Endothelial cell of umbilical vein (primary cell): ENCODE measurements around the gene PDE3B. TPM values are rescaled to one million over a fixed set of nuclear protein-coding genes. Genes with fewer than 3 reads are reported as not detected.

Source experiments
- BruUV-seq: library from RNA; stranded (reverse); fragments of 400-500 nt; replicated peaks from 2 replicates; lab custom pipeline; 2021; lab: Mats Ljungman, UMichigan
- CTCF ChIA-PET: fragments of 300-600, 350-600 bp; sonication (Branson Sonifier 250); formaldehyde crosslinking; loops from one replicate; lab custom pipeline; 2021; ENCODE audit warnings: antibody characterized with exemption, inconsistent platforms; lab: Charles Lee
- POLR2A ChIA-PET: fragments of 300-600, 350-600 bp; sonication (Branson Sonifier 250); formaldehyde crosslinking; loops from one replicate; lab custom pipeline; 2021; ENCODE audit warnings: antibody characterized with exemption, inconsistent platforms; lab: Charles Lee
- DNase-seq: peaks from one replicate; pipeline ENCODE4 v3.0.0-alpha.2; 2011; ENCODE audit warnings: low read depth, low spot score
- FAIRE-seq: peaks from 2 replicates; lab custom pipeline; 2011; peaks lifted over from hg19 to GRCh38; lab: Jason Lieb, UNC
- H2AFZ ChIP-seq: 2 replicates; pipeline ENCODE4 v1.6.0; 2012; ENCODE audit warnings: low read depth, low read length, control low read depth, inconsistent platforms
- H3K27ac ChIP-seq: 2 replicates; pipeline ENCODE4 v1.5.1; 2011; ENCODE audit warnings: low read depth, mild to moderate bottlenecking, control low read depth, low read length, moderate library complexity; ENCODE audit not compliant: insufficient read depth
- H3K27me3 ChIP-seq, 2 experiments: 2 replicates each; pipeline versions ENCODE4 v1.6.0 to v1.6.1; 2011; ENCODE audit warnings: low read length in 2 of 2, mixed read lengths in 1 of 2; ENCODE audit not compliant: control insufficient read depth in 2 of 2, insufficient read depth in 2 of 2
- H3K36me3 ChIP-seq, 2 experiments: 2 replicates in 1 of 2; 3 replicates in 1 of 2; pipeline ENCODE4 v1.5.1; 2011; ENCODE audit warnings: low read length in 2 of 2, mild to moderate bottlenecking in 1 of 2, moderate library complexity in 1 of 2; ENCODE audit not compliant: control insufficient read depth in 2 of 2, insufficient read depth in 2 of 2; ENCODE audit errors: extremely low read depth in 1 of 2
- H3K4me1 ChIP-seq: 3 replicates; pipeline ENCODE4 v1.5.1; 2011; ENCODE audit warnings: mild to moderate bottlenecking, low read length; ENCODE audit not compliant: control insufficient read depth, insufficient read depth; ENCODE audit errors: extremely low read depth
- H3K4me2 ChIP-seq: 2 replicates; pipeline ENCODE4 v1.6.1; 2011; ENCODE audit warnings: low read length, control low read depth, mixed read lengths; ENCODE audit not compliant: insufficient read depth
- H3K4me3 ChIP-seq, 3 experiments: fragments of 200-600 bp in 1 of 3; sonication (generic), shearing (Covaris generic) in 1 of 3; replicated peaks in 1 of 3; 2 replicates each; pipeline ENCODE4 v1.5.1; 2011 to 2016; ENCODE audit warnings: control low read depth in 3 of 3, low read length in 3 of 3, mild to moderate bottlenecking in 2 of 3, inconsistent platforms in 1 of 3, low read depth in 1 of 3, moderate library complexity in 1 of 3; ENCODE audit not compliant: insufficient read depth in 1 of 3
- H3K79me2 ChIP-seq: 2 replicates; pipeline ENCODE4 v1.6.0; 2012; ENCODE audit warnings: low read length, inconsistent platforms; ENCODE audit not compliant: control insufficient read depth, insufficient read depth
- H3K9ac ChIP-seq: replicated peaks from 2 replicates; pipeline ENCODE3; 2011; ENCODE audit warnings: low read length, control low read depth; ENCODE audit not compliant: insufficient read depth; ENCODE audit errors: extremely low read depth
- H3K9me1 ChIP-seq: replicated peaks from 3 replicates; pipeline ENCODE4 v1.6.0; 2011; ENCODE audit warnings: mild to moderate bottlenecking, low read length; ENCODE audit not compliant: control insufficient read depth, insufficient read depth; ENCODE audit errors: extremely low read depth
- H3K9me3 ChIP-seq: replicated peaks from 2 replicates; pipeline ENCODE4 v1.5.1; 2012; ENCODE audit warnings: low read length, inconsistent platforms; ENCODE audit not compliant: control insufficient read depth, insufficient read depth
- H4K20me1 ChIP-seq: replicated peaks from 2 replicates; pipeline ENCODE3; 2011; ENCODE audit warnings: mild to moderate bottlenecking, low read length; ENCODE audit not compliant: control insufficient read depth, insufficient read depth; ENCODE audit errors: extremely low read depth
- CTCF ChIP-seq, 2 donors: IDR thresholded peaks; 1 replicate in 1 of 2; 2 replicates in 1 of 2; pipeline ENCODE4 v1.5.1; 2011; ENCODE audit warnings: low read length in 2 of 2, mild to moderate bottlenecking in 2 of 2, moderate library complexity in 2 of 2, control low read depth in 1 of 2, inconsistent platforms in 1 of 2, low read depth in 1 of 2; ENCODE audit not compliant: insufficient read depth in 1 of 2; ENCODE audit errors: extremely low read depth in 1 of 2
- EZH2 ChIP-seq: IDR thresholded peaks from 2 replicates; pipeline ENCODE4 v1.6.1; 2012; ENCODE audit warnings: borderline replicate concordance, low read depth, mild to moderate bottlenecking, moderate library complexity, low read length, inconsistent platforms; ENCODE audit not compliant: severe bottlenecking
- FOS ChIP-seq: IDR thresholded peaks from 2 replicates; pipeline ENCODE4 v1.6.1; 2011; ENCODE audit warnings: mild to moderate bottlenecking, low read length, moderate library complexity, borderline replicate concordance; ENCODE audit not compliant: insufficient read depth
- GATA2 ChIP-seq: IDR thresholded peaks from 2 replicates; pipeline ENCODE4 v1.7.0; 2011; ENCODE audit warnings: low read depth, mild to moderate bottlenecking, moderate library complexity, mixed read lengths, low read length; ENCODE audit not compliant: insufficient read length, insufficient read depth
- JUN ChIP-seq: IDR thresholded peaks from 2 replicates; pipeline ENCODE4 v1.6.1; 2011; ENCODE audit warnings: borderline replicate concordance, low read depth; ENCODE audit not compliant: insufficient read length, insufficient read depth
- MAX ChIP-seq: IDR thresholded peaks from 2 replicates; pipeline ENCODE4 v1.6.1; 2011; ENCODE audit not compliant: insufficient read depth, insufficient read length
- MYC ChIP-seq: IDR thresholded peaks from one replicate; pipeline ENCODE4 v1.6.1; 2011; ENCODE audit warnings: mild to moderate bottlenecking, low read depth, low read length
- POLR2A ChIP-seq: IDR thresholded peaks from 2 replicates; pipeline ENCODE4 v1.6.1; 2012; ENCODE audit warnings: low read depth, mild to moderate bottlenecking, control low read depth, low read length
- POLR2AphosphoS5 ChIP-seq: IDR thresholded peaks from 2 replicates; pipeline ENCODE4 v1.6.1; 2012; ENCODE audit warnings: low read depth, mild to moderate bottlenecking, control low read depth, low read length, moderate library complexity; ENCODE audit not compliant: insufficient read depth
- dilution Hi-C: fragments of 300-500 bp; cut with MboI; formaldehyde crosslinking; loops from one replicate; pipeline ENCODE4 v1.15.0; 2019; ENCODE audit warnings: low sequenced_read_pairs; ENCODE audit not compliant: extremely low pct_ligation_motif_present
- intact Hi-C: fragments of 100-400 bp; cut with micrococcal nuclease; formaldehyde crosslinking; loops from one replicate; pipeline ENCODE4 v1.10.0; 2022
- polyA plus RNA-seq, 4 experiments: library from polyadenylated mRNA; depleted of rRNA in 3 of 4; stranded (reverse) in 3 of 4; unstranded in 1 of 4; fragments of >200 nt; gene quantifications; 2 replicates each; pipeline versions ENCODE4 v1.2.1 to v1.2.3, GENCODE V29; 2011 to 2012; ENCODE audit warnings: missing spikeins in 1 of 4
- total RNA-seq: library from RNA; stranded (reverse); gene quantifications from 2 replicates; pipeline ENCODE4 v1.2.3, GENCODE V29; 2021

Gene PDE3B
- total and polyA plus RNA-seq, 2 donors (not counting 3 experiments of a cell fraction or from before 2014, with no cell fraction given) = 0.26 to 1.9 TPM

GRCh38 chr11:14842002-14842401, 198.4 kb downstream of the PDE3B start:
- no peak overlapping the region for H3K9ac ChIP-seq
- dilution Hi-C loops (no loop called here), intact Hi-C loops (no loop called here)
- H3K9me3 ChIP-seq = no peaks in the 10 kb centered on the region
- no peaks in the 10 kb centered on the region for H4K20me1 ChIP-seq
- H3K36me3 ChIP-seq = no peaks in the 10 kb centered on the region
- DNase-seq = no peak
- H3K4me3 ChIP-seq = no peak overlapping the region
- FAIRE-seq = no peak
- H3K4me1 ChIP-seq = no peaks in the 10 kb centered on the region
- TF ChIP-seq MYC (no peak), POLR2AphosphoS5 (no peak), EZH2 (no peak), CTCF (IDR thresholded peaks at IDR 0.05; ENCODE audit: extremely low read depth in 1 of 2, insufficient read depth in 1 of 2, low read depth in 1 of 2, low read length in 2 of 2) (no peak), JUN (no peak), GATA2 (no peak), FOS (no peak), MAX (no peak), POLR2A (no peak)
- H3K27ac ChIP-seq = no peak overlapping the region
- ChIA-PET CTCF (interaction anchor here (1.0 kb wide), 1 partner anchor 9 kb away, joined by 3 read pairs; no protein-coding TSS in a partner anchor), POLR2A (no interaction called here)
- no peaks in the 10 kb centered on the region for H3K27me3 ChIP-seq
- H2AFZ ChIP-seq = no peak overlapping the region
- H3K4me2 ChIP-seq = no peak overlapping the region
- no TSS peak for BruUV-seq
- H3K79me2 ChIP-seq = no peaks in the 10 kb centered on the region
- H3K9me1 ChIP-seq = no peaks in the 10 kb centered on the region
